Erythroblast (primary cell): ENCODE measurements around the gene RAB27B.
A peak's percentile ranks its signal among the peaks of the same experiment; 100 is the strongest.

Source experiments
- DNase-seq, 2 experiments: peaks; one replicate each; lab custom pipeline; 2025; lab: John Stamatoyannopoulos, UW
- GATA1 ChIP-seq: IDR thresholded peaks from 2 replicates; pipeline ENCODE4 v1.6.1; 2011; ENCODE audit warnings: low read depth, mild to moderate bottlenecking, control low read depth, low read length, moderate library complexity
- POLR2A ChIP-seq: IDR thresholded peaks from 2 replicates; pipeline ENCODE4 v1.6.1; 2011; ENCODE audit warnings: mild to moderate bottlenecking, low read length

Gene RAB27B

GRCh38 chr18:54916507-54916906 lies 88.2 kb downstream of the RAB27B start:
- peak; percentile 11 to 12 for DNase-seq
- TF ChIP-seq GATA1, result no peak
- no peak for TF ChIP-seq POLR2A

DNA sequence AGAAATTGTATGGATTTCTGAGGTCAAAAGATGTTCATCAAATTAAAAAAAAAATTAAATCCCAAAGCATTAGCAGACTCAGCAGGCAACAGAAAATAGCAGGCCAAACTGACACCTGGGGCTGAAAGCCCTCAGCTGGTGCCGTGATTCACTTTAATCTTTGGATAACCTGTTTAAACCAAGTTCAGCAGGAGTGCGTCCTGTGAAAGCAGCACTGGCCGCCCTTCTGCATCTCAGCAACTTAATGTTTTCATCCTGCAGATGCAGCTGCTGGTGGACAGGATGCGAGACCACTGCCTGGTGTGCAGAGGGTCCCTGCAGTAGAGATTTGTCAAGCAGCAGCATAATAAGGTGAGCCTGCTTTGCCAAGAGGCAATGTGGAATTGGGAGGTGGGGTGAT lies 89.8 kb downstream of the RAB27B start:
- no peak for DNase-seq
- TF ChIP-seq POLR2A (no peak), GATA1 (no peak)

- TF ChIP-seq POLR2A, result no peak
- no peak for TF ChIP-seq GATA1
- no peak for DNase-seq
Observed at GRCh38 chr18:54919412-54919811, 91.1 kb downstream of the RAB27B start.

GRCh38 chr18:54923339-54923956 lies 95.2 kb downstream of the RAB27B start:
- TF ChIP-seq POLR2A, result no peak
- TF ChIP-seq GATA1, result no peak
- DNase-seq, result no peak

GRCh38 chr18:54924948-54925347 lies 96.7 kb downstream of the RAB27B start:
- no peak for DNase-seq

DNA sequence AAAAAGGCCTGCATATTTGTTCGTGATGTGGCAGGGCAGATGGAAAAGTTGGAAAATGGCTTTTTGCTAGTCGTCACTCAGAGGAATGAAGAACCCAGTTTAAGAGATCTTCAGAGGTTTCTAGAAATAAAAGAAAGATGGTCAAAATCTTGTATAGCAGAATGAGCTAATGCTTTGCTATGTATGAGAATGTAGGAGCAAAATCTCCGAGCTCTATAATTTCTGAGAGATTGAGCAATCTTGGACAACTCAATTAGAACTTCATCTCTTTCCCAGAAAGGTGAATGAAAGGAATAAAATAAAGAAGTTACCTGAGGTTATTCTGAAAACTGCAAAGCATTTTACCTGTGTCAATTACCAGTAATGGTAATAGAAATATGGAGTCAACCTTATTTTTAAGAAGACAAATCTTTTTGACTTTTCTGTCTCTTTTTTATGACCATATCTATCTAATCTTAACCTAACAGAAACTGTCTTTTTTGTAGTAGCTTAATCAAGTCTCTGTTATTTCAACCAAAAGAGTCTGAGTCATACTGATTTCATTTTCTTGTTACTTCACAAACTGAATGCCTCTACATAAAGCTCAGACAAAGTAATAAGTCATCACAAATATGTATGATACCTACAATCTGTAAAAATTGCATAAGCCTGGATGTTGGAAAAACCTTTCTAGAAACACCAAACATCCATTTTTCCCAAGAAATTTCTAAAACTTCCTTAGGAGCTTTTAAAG lies 98.5 kb downstream of the RAB27B start:
- TF ChIP-seq POLR2A (no peak), GATA1 (no peak)
- no peak for DNase-seq

More at GRCh38 chr18:54924948-54925347, 96.7 kb downstream of the RAB27B start:
- TF ChIP-seq GATA1 (no peak), POLR2A (no peak)

GRCh38 chr18:54928236-54928635 lies 100.0 kb downstream of the RAB27B start:
- no peak for TF ChIP-seq POLR2A
- no peak for TF ChIP-seq GATA1
- DNase-seq, result no peak

- DNase-seq, result no peak
- TF ChIP-seq POLR2A, result no peak
Observed at GRCh38 chr18:54931152-54931551, 102.9 kb downstream of the RAB27B start.

DNA sequence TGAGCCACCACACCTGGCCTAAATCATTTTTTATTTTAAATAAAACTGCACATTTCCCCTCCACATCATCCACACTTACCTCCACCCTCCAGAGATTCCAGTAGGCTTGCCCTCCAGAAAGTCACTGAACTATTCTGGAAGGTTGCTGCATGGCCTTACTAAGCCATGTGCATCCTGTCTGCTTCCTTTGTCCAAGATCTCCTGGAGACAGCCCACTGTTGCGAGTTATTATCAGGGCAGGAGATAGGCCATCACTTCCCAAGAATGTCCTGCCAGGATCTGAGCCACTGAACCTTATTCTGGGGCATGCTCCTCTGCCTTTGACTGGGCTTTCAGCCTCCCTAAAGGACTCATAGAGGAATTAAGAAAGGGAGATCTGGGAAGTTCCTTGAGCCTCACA lies 104.2 kb downstream of the RAB27B start:
- DNase-seq, result no peak
- TF ChIP-seq POLR2A (no peak), GATA1 (no peak)

DNA sequence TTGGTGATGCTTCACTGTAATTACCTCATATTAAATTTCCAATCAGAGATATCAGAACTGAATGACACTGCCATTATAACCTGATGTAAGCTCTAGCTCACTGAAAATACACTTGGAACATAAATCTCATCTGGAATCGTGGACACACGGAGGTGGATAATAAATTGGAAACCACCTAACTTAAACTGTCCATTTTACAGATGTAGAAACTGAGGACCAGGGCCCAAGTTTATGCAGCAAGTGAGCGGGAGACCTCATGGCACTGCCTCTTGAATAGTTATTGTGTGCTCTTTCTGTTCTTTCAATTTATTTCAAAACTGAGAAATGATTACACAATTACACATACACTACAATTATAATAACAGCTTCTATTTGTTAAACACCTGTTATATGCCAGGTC lies 110.2 kb downstream of the RAB27B start:
- TF ChIP-seq POLR2A, result no peak
- no peak for TF ChIP-seq GATA1
- DNase-seq, result no peak

- no peak for DNase-seq
- no peak for TF ChIP-seq POLR2A
- TF ChIP-seq GATA1, result no peak
Observed at GRCh38 chr18:54939361-54939917, 111.2 kb downstream of the RAB27B start.

DNA sequence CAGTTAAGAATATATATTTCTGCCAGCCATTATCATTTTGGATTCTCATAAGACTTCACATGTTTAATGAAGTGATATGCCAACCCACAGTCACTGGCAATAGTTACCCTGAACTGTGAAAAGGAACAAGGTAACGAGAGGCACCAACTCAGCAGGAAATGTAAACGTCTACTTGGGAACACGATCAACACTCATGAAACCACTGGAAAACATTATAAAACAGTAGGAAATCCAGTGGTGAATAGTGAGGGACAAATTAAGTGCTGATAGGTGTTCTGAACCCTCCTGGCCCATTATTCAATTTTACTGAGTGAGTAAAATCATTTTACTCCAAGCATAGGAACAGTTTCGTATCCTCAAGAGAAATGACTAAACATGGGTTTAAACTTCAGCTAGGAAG lies 113.9 kb downstream of the RAB27B start:
- DNase-seq, result no peak
- TF ChIP-seq GATA1 (no peak), POLR2A (no peak)

DNA sequence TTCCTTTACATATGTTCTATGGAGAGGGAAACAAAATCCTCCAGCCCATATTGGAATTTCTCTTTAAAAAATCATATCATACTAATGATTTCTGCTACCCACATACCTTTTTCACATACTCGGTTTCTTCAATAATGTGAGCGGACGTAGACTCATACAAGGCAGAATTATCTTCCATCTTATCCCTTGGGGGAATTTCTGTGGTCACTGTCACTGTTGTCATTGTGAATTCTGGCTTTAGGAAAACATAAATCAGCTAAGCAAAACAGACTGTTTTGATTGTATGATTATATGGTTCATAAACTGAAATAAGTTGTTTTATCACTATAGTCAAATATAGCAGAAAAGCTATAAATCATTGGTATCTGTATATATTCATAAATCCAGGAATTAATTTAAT lies 114.3 kb downstream of the RAB27B start:
- TF ChIP-seq GATA1 (no peak), POLR2A (no peak)
- no peak for DNase-seq
